HG03108 (cell line): Measurements from ENCODE around the gene GOLGA8K.
"Not testable (repeated sequence)": the region's sequence is repeated elsewhere in the genome, so short reads cannot be mapped to it uniquely, and the experiment has no call there.

Experiments
- ATAC-seq: cut with Tn5 transposase; IDR thresholded peaks from one replicate; pipeline ENCODE4 v1.9.1; 2021; ENCODE audit warnings: moderate library complexity; ENCODE audit not compliant: unreplicated experiment

Gene GOLGA8K

GRCh38 chr15:32356909-32357308 is 46.2 kb downstream of the GOLGA8K start:
- not testable (repeated sequence) for ATAC-seq

- ATAC-seq: not testable (repeated sequence)
Observed at GRCh38 chr15:32352748-32353147, 50.3 kb downstream of the GOLGA8K start.

GRCh38 chr15:32350563-32351220 is 52.4 kb downstream of the GOLGA8K start:
- not testable (repeated sequence) for ATAC-seq

- not testable (repeated sequence) for ATAC-seq
Observed at GRCh38 chr15:32347037-32347436, 56.1 kb downstream of the GOLGA8K start.

GRCh38 chr15:32345978-32346547 is 57.0 kb downstream of the GOLGA8K start:
- ATAC-seq: not testable (repeated sequence)

GRCh38 chr15:32343921-32344320 is 59.2 kb downstream of the GOLGA8K start:
- ATAC-seq: not testable (repeated sequence)
